NCI-H1092 treated with DMSO at 0.1 percent for 48 hours (cell line): ENCODE measurements around the gene THRAP3.

ENCODE experiments used
- DNase-seq: peaks from one replicate; lab custom pipeline; 2025; lab: John Stamatoyannopoulos, UW

The THRAP3 gene

DNA sequence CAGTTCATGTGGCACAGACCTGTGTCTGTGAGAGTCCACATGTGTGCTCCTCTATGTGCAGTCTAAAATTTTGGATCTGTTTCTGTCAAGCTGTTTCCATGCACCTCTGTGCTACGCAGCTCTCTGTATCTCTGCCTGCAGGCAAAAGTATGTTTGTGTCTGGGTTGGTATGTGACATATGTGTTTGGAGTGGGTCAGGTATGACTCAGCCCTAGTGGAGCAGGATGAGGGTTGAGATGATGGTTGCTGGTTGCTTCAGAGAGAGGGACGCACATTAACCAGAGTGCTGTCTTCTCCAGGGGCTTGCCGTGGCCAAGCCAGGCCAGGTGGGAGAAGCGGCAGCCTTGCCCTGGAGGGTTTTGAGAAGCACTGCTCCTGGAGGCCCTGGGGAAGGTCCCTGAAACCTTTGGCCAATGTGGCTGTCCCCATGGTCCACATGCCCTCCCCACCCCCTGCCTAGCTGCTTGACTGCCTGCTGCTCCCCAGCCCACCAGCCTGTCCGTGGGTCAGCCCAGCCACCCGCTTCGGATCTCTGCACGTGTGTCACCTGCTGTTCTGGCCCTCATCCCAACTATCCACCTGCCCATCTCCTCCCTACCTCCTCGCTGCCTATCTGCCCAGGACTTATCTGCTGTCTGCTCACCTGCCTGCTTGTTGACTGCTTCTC is 103.3 kb downstream of the THRAP3 start:
- DNase-seq: peak; percentile 19

DNA sequence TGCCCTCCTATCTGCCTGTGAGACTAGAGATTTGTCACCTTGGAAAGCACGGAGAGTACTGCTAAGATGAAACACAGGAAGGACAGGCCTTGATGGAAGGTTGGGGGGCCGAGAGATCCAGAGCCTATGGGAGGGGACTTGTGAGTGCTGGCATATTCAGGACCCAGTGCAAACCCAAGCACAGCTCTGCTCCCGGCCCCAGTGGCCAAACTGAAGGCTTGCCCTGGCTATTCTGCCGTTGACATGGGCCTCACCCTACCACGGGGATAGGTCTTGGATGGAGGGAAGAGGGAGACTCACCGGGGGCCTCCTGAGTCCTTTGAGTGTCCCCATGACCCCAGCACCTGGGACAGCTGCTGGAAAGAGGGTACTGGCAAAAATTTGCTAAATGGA is 103.8 kb downstream of the THRAP3 start:
- DNase-seq: no peak

DNA sequence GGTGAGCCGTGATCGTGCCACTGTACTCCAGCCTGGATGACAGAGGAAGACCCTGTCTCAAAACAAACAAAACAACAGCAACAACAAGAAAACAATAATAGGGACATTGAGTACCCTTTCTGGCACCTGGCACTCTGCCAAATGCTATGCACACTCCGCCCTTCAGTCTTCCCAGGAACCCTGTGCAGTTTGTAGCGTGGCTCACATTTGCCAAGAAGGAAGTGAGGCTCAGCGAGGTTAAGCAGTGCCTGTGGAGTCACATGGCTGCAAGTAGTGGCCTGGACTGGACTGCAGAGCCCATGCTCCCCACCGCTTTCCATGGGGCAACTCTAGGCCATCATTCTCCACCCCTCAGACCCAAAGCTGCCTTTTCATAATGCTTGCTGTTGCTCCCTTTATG is 104.5 kb downstream of the THRAP3 start:
- no peak for DNase-seq

DNA sequence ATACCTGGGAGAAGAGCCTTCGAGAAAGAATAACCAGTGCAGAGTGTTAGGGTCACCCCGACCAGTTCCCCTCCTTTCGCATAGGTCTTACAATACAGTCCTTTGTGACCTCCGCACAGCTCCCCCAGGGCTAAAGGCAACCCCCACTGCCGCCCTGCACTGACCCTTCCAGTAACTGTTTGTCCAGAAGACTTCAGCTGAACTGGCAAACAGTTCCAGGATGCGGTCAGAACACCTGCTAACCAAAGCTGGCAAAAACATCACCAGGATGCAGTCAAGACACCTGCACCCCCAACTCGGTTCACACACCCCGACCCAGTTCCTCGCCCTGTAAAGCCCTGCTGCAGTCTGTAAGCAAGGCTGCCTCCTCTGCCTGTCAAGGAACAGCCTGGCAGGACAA is 105.6 kb downstream of the THRAP3 start:
- no peak for DNase-seq

DNA sequence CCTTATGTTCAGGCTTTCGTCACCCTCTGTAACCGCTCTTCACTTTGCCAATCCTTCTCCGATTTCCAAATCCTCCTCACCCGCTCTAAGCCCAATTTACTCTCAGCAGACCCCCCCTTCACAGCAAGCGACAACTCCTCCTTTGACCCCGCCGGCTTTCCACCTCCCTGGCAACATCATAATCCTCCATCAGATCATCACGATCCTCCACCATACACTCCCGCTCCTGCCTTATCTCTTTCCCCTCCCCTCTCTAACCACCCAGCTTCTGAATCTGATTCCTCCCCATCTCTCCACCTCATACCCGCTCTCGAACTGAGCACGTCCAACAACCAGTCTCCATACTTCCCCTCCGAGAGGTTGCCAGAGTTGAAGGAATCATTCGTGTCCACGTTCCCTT is 106.7 kb downstream of the THRAP3 start:
- no peak for DNase-seq

DNA sequence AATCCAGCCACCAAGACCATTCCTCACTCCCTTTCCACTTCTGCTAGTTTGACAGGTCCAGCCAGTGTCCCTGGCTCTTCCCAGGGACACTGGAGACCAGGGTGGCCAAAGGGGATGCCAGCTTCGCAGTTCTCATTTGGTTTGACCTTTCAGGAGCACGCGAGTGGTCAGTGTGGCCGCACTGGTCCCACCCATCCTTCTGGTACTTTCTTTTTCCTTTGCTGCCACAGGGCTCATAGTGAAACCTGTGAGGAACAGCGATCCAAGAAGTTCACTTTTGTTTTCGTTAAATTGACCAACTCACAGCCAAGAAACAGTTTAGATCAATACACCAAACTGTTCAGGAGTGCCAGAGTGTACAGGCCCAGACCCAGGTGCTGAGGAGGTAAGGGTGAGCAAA is 113.6 kb downstream of the THRAP3 start:
- DNase-seq: no peak

DNA sequence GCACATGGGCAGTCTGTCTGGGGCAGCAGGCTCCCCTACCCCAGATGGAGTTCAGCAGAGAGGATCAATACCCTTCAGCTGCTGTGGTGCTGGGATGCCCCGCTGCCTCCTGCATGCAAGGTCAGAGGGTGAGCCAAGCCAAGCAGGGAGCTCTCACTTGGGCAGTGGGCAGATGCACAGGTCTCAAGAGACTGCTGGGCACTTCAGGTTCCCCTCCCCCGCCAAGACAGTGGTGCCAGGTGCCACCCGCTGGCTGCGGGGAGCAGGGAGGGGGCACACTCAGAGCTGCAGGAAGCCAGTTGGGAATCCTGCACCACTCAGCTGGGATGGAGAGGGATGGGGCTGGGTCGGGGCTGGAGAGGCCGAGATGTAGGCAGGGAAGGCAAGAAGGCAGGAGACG is 115.0 kb downstream of the THRAP3 start:
- no peak for DNase-seq

DNA sequence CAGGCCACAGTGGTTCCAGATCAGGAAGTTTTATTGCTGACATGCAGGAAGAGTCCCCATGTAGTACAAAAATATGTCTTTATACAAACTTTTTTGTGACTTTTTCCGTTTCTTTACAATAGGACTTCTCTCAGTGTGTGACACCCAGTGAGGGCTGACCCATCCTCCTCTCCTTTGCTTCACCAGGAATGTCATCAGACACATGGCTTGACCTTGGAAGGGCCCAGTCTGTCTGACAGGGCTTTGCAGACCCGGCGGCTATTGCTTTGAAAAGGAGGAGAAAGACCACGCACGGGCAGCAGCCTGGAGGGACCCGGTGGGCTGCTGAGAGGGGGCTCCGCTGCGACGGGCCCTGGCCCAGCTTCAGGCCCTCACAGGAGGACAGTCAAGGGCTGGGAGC is 115.4 kb downstream of the THRAP3 start:
- DNase-seq: no peak

DNA sequence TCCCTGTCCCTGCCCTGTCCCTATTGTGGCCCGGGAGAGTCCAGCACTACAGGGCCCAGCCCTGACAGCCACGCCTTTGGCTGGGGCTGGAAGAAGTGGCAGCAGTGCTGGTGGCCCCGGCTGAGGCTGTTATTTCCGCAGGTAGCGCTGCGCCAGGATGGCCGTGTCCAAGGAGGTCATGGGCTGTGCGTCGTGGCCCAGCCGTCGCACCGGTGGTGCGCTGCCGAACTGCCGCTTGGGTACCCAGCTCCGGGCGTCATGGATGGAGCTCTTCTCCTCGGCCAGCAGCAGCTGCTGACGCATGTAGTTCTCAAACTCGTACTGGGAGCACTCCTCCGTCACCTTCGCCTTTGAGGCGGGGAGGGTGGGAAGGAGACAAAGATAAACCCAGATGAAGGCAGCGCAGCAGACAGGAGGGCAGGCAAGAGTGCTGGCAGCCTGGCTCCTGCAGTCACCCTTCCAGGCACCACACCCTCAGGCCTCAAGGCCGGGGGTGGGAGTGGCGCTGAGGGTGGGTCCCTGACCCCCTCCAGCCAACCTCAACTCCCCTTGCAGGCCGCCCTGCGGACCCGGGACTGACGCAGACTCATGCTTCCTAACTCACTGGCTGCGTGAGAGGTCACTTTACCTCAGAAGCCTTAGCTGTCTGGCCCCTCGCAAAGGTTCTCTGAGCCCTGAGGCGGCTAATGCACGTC is 117.5 kb downstream of the THRAP3 start:
- no peak for DNase-seq

DNA sequence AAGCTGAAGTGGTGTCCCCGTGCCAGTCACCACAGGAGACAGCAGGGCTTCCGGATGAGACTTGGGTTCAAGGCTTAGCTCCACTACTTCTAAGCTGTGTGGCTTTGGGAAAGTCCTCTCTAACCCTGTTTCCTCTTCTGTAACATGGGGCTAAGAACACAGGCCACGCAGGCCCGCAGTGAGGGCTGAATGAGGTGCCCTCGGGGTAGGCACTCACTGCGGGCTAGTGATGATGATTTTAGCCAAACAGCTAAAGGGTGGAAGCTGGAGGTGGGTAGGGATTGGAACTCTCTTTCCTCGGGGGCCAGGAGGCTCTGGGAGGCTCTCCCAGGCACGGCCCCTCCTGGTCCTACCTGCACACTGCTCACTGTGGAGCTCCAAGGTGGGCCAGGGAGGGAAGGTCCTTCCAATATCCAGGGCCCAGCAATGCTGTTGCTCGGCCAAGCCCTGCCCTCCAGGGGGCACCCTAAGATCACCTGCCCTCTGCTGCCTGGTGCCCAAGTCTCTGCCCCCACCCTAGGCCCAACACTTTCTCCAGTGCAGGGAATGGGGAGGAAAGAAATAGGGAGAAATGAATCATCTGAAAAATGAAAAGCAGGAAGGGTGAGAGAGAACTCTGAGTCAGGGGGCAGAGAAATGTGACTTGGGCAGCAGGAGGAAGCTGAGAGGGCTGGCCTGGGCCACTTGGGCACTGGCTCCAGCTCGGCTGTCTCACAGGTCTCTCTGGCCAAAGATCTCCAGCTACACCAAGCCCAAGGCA is 118.4 kb downstream of the THRAP3 start:
- no peak for DNase-seq

DNA sequence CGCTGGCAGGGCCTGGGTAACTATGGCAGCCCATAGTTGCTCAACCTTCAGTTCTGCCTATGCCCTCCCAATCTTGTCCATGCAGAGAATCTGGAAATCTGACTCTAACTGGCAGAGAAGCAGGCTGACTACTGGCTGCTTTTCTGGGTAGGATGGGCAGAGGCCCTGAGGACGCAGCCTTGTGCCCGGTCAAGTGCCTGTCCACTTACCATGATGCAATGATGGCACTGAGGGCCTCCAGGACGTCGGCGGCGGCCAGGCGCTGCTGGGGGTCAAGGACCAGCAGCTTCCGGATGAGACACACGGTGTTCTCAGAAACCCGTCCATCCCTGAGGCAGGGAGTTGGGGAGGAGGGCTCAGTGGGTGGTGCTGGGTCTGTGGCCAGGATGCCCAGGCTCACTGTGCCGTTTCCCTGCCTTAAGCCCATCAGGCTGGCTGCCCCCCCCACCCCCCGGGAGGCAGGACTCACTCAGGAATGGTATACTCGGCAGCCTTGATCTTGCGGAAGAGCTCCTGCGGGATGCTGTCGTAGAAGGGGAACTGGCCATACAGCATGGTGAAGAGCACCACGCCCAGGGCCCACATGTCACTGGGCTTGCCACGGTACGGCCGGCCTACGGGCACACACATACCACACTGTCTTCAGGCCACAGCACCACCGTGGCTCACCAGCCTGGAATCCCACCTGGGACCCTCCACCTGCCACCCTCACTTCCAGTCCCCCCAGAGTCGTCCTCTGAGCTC is 119.6 kb downstream of the THRAP3 start:
- no peak for DNase-seq

DNA sequence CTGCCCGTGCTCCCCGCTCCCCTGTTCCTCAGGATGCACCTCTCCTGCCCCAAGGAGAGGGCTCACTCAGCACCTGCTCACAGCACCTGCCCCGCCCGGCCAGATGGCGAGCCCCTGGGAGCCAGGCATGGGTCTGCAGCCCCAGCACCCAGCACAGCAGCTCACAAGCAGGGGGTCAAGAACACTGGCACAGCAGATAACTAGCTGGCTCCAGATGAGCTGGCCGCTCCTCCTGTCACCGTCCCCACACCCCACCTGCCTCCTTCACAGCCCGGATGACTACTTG is 120.1 kb downstream of the THRAP3 start:
- DNase-seq: no peak

DNA sequence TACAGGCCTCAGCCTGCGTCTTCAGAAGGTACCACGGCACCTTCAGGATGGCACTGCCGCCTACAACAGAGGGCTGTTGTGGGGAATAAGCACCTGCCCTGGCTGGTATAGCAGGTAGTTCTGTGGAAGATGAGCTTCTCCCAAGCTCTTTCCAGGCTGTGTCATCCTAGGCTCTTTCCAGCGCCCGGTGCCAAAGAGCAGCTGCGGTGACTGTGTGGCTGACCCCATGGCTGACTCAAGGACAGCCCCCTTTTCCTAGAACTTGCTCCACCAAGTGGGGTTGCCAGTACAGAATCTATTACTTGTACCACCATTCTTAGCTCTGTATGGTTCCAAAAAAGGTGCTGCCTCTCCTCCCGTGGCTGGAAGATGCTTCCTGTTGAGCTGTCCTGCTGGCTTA is 121.1 kb downstream of the THRAP3 start:
- no peak for DNase-seq

DNA sequence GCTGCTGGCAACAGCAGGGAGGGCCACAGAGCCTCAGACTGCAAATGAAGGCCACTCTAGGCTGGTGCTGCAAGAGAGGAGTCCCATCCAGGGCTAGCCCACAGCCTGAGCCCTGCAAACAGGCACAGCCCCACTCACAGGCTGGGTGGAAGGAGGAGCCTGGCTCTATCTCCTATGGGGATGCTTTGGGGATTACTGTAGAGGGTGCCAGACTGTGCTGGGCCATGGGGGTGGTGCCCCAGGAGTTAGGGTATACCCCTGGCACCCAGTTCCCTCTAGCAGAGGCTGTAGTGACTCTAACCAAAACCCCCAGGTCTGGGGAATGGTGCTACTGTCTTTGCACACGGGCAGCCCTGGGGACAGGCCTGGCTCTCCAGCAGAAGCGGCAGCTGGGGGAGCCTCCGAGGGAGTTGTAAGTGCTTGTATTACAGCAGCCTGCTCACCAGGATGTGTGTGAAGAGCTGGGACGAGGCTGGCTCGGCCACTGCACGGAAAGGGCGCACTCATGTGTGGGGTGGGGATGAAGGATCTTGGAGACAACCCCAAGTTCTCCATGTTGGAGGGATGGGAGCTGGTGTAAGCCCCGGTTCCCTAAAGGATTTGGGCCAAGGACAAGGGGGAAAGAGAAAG is 122.6 kb downstream of the THRAP3 start:
- DNase-seq: no peak

DNA sequence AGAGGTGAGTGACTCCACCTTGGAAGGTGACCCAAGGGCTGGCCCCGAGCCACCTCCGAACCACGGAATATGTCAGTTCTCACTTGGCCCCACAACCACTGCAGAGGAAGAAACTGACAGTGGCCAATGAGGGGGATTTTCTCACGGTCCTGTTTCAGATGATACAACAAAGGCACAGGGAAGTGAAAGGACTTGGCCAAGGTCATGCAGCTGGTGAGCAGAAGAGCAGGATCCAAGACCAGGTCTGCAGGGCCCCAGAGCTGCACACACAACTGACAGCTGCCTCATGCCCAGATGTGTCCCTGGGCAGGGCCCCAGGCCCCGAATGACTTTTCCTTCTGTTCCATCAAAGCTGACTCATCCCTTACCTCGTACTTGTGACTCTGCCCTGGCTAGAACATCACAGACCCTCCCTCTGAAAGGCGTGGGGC is 125.0 kb downstream of the THRAP3 start:
- DNase-seq: no peak

DNA sequence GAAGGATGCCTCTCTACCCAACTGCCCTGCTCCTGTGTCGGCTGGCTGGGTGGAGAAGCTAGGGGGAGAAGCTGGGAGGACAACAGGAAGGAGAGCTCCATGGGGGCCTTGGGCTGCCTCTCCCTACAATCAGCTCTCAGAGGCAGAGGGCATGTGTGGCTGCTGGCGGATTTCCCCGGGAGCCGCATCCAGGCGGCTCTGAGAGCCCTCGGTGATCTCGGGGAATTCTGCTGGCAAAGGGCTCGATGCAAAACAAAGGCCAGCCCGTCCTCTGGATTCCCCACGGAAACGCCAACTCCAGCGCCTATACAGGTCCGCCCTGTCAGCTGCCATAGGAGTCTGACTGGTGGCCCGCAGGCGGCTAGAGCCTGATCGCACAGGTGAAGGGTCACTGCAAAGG is 125.6 kb downstream of the THRAP3 start:
- DNase-seq: no peak

DNA sequence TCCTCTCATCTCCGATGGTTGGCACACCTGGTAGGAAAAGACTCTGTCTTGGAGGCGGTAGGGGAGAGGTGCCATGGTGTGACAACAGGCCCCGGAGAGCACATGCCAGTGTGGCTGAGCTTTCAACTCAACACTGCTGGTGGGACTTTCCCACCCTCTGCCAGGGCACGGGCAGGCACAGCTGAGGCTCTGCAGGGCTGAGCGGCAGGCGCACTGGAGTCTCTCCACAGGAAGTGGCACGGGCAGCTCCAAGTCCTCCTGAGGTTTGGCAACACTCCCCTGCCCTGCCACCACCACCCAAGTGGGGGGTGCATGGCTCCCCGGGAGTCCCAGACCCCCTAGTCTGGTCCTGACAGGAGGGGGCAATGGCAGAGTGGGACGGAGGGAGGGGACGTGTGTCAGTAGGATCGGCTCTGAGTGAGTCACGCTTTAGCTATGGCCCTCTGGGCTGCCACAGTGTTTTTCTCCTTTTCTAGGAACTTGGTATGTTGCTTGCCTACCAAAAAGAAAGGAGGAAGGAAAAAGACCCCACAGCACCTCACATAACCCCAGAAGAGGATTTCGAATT is 126.5 kb downstream of the THRAP3 start:
- no peak for DNase-seq

DNA sequence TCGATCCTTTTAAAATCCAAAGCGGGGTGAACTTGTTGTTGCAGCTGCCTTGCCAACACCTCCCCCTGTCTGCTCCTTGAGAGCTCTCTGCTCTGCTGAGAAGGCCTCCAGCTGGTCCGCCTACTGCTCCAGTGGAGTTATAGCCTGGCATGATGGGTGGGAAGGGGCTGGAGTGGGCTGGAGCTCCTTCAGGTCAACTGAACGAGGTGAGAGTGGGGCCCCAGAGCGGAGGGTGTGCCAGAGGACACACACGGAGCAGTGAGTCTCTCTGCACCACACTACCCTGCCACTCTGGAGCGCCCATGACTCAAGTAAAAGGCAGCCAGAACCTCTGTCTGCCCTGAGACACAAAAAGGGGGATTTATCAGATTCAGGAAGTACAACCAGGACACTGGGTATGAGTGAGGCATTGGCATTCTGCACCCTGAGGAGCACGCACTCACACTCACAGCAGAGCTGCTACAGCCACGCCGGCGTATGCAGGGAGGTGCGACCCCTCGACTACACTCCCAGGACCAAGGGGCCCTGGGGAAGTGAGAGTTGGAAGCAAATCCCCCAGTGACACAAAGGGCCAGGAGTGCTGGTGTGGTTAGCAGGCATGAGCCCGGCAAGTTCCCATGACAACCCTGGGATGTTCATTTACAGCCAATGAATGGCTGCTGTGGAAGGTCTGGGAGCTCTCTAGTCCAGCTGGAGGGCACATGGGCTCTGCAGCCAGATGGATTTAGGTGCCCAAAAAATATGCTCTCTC is 127.2 kb downstream of the THRAP3 start:
- DNase-seq: no peak

DNA sequence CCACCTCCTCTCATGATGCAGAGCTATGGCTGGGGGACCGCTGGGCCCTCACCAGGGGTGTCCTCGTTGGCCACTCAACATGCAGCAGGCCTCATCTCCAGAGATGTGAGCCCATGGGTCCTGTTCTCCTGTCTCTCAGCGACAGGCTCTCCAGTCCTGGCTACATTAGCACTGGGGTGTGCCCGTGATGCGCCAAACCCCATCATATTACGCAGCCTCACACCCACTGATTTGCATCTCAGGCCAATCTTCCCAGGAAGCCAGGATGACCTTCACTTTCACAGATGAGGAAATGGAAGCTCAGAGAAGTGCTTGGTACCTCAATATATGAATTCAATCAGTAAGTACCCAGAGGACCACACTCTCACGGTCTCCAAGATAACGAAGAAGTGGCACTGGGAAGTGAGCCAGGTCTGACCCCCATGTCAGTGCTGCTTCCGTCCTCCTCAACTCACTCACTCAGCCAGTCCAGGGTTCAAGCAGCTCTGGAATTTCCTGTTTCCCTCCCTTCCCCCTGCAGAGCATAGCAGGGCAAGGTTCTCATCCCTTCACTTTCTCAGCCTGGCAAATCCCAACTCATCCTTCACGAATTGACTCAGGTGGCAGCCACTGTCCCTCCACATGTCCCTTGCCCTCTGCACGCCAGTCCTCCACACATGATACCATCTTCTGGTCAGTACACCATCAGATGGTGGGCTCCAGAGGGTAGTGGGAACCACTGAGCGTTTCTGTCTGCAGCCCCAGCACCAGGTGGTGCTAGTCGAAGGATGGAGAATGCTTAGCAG is 128.1 kb downstream of the THRAP3 start:
- DNase-seq: no peak
